Progenitor cell of endocrine pancreas (in vitro differentiated cells): ENCODE results near the gene AK9. TPM values are rescaled to one million over a fixed set of nuclear protein-coding genes. Genes with fewer than 3 reads are reported as not detected.

ENCODE experiments used
- DNase-seq: peaks from one replicate; pipeline ENCODE4 v3.0.0; 2021; ENCODE audit warnings: low spot score; ENCODE audit not compliant: unreplicated experiment
- H3K27ac Mint-ChIP-seq: 2 replicates; pipeline ENCODE4 v1.8.0; 2021; ENCODE audit warnings: mild to moderate bottlenecking, moderate library complexity, mixed read lengths
- H3K27me3 Mint-ChIP-seq: 2 replicates; pipeline ENCODE4 v1.8.0; 2021; ENCODE audit warnings: mixed read lengths
- H3K36me3 Mint-ChIP-seq: 2 replicates; pipeline ENCODE4 v1.8.0; 2022; ENCODE audit warnings: mixed read lengths; ENCODE audit not compliant: insufficient read depth
- H3K4me1 Mint-ChIP-seq: 2 replicates; pipeline ENCODE4 v1.8.0; 2021; ENCODE audit warnings: low read depth, mixed read lengths
- H3K4me3 Mint-ChIP-seq: 2 replicates; pipeline ENCODE4 v1.8.0; 2021; ENCODE audit warnings: low read depth, mild to moderate bottlenecking, moderate library complexity, mixed read lengths
- H3K9me3 Mint-ChIP-seq: 2 replicates; pipeline ENCODE4 v1.8.0; 2021; ENCODE audit warnings: low read depth, mixed read lengths
- CTCF ChIP-seq: fragments of 200-600 bp; sonication (generic); IDR thresholded peaks from one replicate; pipeline ENCODE4 v1.5.0; 2021; ENCODE audit warnings: antibody characterized with exemption, mild to moderate bottlenecking; ENCODE audit not compliant: unreplicated experiment
- long read RNA-seq: library from polyadenylated mRNA; unstranded; transcript quantifications from one replicate; pipeline ENCODE4 v2.0.0, GENCODE V29; 2020
- total RNA-seq: library from RNA; stranded (reverse); gene quantifications from 2 replicates; pipeline ENCODE4 v1.2.1, GENCODE V29; 2021

AK9 gene
- total RNA-seq, result 12.8 and 16.4 TPM in 2 replicates
- long read RNA-seq, partial matches to known transcripts, result 9 of 21 reads
- long read RNA-seq, other reads (novel, unspliced or antisense), result 11 of 21 reads

GRCh38 chr6:109690737-109691621, at the start of gene AK9, which contains the start of gene FIG4:
Gene AK9 (minus strand): TSS chr6:109691202. CDS start chr6:109675745, 15,457 bp downstream.
Gene FIG4 (plus strand): TSS chr6:109691296. CDS start chr6:109691436, 140 bp downstream.
- Mint-ChIP-seq H3K9me3 (no peaks in the 10 kb centered on the region), H3K4me3 (peak within 1 kb of the TSS; percentile 93), H3K27ac (peak within 1 kb of the TSS; percentile 100), H3K36me3 (peaks cover 5% of the 10 kb centered on the region), H3K27me3 (no peaks in the 10 kb centered on the region), H3K4me1 (peaks cover 9% of the 10 kb centered on the region)
- TF ChIP-seq CTCF, result peak; percentile 36
- peak; percentile 85 for DNase-seq

GRCh38 chr6:109740787-109741186, 49.8 kb upstream of the AK9 start:
- Mint-ChIP-seq H3K27me3 (no peaks in the 10 kb centered on the region), H3K27ac (no peak overlapping the region)
- TF ChIP-seq CTCF, result no peak

GRCh38 chr6:109739686-109740085, 48.7 kb upstream of the AK9 start:
- no peak for DNase-seq
- no peak overlapping the region for H3K27ac Mint-ChIP-seq
- H3K27me3 Mint-ChIP-seq, result no peaks in the 10 kb centered on the region
- TF ChIP-seq CTCF, result no peak
- H3K4me3 Mint-ChIP-seq, result no peak overlapping the region
- H3K36me3 Mint-ChIP-seq, result peaks cover 24% of the 10 kb centered on the region
- no peaks in the 10 kb centered on the region for H3K9me3 Mint-ChIP-seq
- H3K4me1 Mint-ChIP-seq, result peaks cover 21% of the 10 kb centered on the region

More at GRCh38 chr6:109740787-109741186, 49.8 kb upstream of the AK9 start:
- Mint-ChIP-seq H3K9me3 (no peaks in the 10 kb centered on the region), H3K4me3 (no peak overlapping the region), H3K36me3 (peaks cover 29% of the 10 kb centered on the region), H3K4me1 (peaks cover 18% of the 10 kb centered on the region)
- no peak for DNase-seq

GRCh38 chr6:109738667-109739066, 47.7 kb upstream of the AK9 start:
- no peaks in the 10 kb centered on the region for H3K27me3 Mint-ChIP-seq
- H3K27ac Mint-ChIP-seq, result no peak overlapping the region

More at GRCh38 chr6:109738667-109739066, 47.7 kb upstream of the AK9 start:
- Mint-ChIP-seq H3K4me3 (no peak overlapping the region), H3K4me1 (peaks cover 21% of the 10 kb centered on the region), H3K9me3 (no peaks in the 10 kb centered on the region), H3K36me3 (peaks cover 19% of the 10 kb centered on the region)
- TF ChIP-seq CTCF, result no peak
- DNase-seq, result no peak
